Body of pancreas (tissue), 4 donors: Measurements from ENCODE around the gene DOP1B. TPM values are rescaled to one million over a fixed set of nuclear protein-coding genes. Genes with fewer than 3 reads are reported as not detected.

Experiments used
- ATAC-seq: fragments of 150-250 bp; one replicate; pipeline ENCODE4 v1.9.1; 2016
- DNase-seq, 4 donors: peaks; one replicate each; pipeline ENCODE4 v3.0.0-alpha.2; 2019
- H3K27ac ChIP-seq, 4 donors: fragments of 200-600 bp; sonication (generic); 1 replicate in 3 of 4; 2 replicates in 1 of 4; pipeline versions ENCODE4 v1.5.1 to v1.6.1; 2016 to 2019; ENCODE audit warnings: mild to moderate bottlenecking in 1 of 4, mixed read lengths in 1 of 4, moderate library complexity in 1 of 4
- H3K27me3 ChIP-seq, 2 donors: fragments of 200-600 bp; sonication (generic); one replicate each; pipeline ENCODE4 v1.6.0; 2016; ENCODE audit warnings: mild to moderate bottlenecking in 1 of 2
- H3K36me3 ChIP-seq, 2 donors: fragments of 200-600 bp; sonication (generic); replicated peaks in 1 of 2; 2 replicates each; pipeline ENCODE4 v1.5.1; 2016; ENCODE audit warnings: low read depth in 2 of 2; ENCODE audit not compliant: insufficient read depth in 1 of 2
- H3K4me1 ChIP-seq: fragments of 200-600 bp; sonication (generic); one replicate; pipeline ENCODE4 v1.6.0; 2016
- H3K4me3 ChIP-seq, 2 donors: fragments of 200-600 bp; sonication (generic); 1 replicate in 1 of 2; 2 replicates in 1 of 2; pipeline ENCODE4 v1.5.1; 2016 to 2019
- H3K9me3 ChIP-seq, 3 donors: fragments of 200-600 bp; sonication (generic); 1 replicate in 2 of 3; 2 replicates in 1 of 3; pipeline ENCODE4 v1.5.1; 2016
- POLR2A ChIP-seq, 3 donors: fragments of 450-650 bp; IDR thresholded peaks; one replicate each; pipeline ENCODE4 v1.6.1; 2016; ENCODE audit warnings: antibody characterized with exemption in 3 of 3, mild to moderate bottlenecking in 2 of 3
- WGBS, 2 donors: methylation state at CpG; one replicate each; pipeline ENCODE4 v1.1.5; 2017; 5-methylcytosine and 5-hydroxymethylcytosine counted together
- intact Hi-C: fragments of 100-400 bp; cut with DNase I; formaldehyde crosslinking; loops from one replicate; pipeline ENCODE4 v1.15.1; 2023
- total RNA-seq, 2 donors: library from RNA; depleted of rRNA; stranded (reverse); fragments of >200 nt; gene quantifications; one replicate each; pipeline ENCODE4 v1.1.0, GENCODE V29; 2016
- TF ChIP-seq, protein P1 (sequence below), 7 experiments: fragments of 450-650 bp in 4 of 7; fragments of 200-600 bp in 3 of 7; sonication (generic) in 3 of 7; IDR thresholded peaks; one replicate each; pipeline ENCODE4 v1.5.1; 2016 to 2019; ENCODE audit warnings: antibody characterized with exemption in 7 of 7

Gene DOP1B
- total RNA-seq, 2 donors from 2014 or later: 4.6 to 15.3 TPM

DNA sequence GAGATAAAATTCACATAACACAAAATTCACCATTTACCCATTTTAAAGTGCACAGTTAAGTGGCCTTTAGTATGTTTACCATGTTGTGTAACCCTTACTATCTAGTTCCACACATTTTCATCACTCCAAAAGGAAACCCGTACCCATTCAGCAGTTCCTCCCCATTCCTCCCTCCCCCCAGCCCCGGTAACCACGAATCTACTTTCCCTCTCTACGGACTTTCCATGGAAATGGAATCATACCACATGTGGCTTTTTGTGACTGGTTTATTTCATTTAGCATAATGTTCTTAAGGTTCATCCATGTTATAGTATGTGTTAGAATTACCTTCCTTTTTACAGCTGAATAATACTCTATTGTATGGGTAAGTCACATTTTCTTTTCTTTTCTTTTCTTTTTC lies 10.9 kb downstream of the DOP1B start:
- Histone ChIP-seq H3K27me3 (no peaks in the 10 kb centered on the region), H3K36me3 (no peaks in the 10 kb centered on the region), H3K9me3 (no peaks in the 10 kb centered on the region), H3K4me3 (no peak overlapping the region), H3K4me1 (peaks cover 12% of the 10 kb centered on the region), H3K27ac (no peak overlapping the region)
- ATAC-seq: no peak
- 76 to 93% methylated on average over 4 of the region's 4 CpGs for whole genome bisulfite sequencing, 2 donors
- no peak for TF ChIP-seq POLR2A (IDR thresholded peaks at IDR 0.05)
- no peak for DNase-seq
- intact Hi-C loops: no loop called here

DNA sequence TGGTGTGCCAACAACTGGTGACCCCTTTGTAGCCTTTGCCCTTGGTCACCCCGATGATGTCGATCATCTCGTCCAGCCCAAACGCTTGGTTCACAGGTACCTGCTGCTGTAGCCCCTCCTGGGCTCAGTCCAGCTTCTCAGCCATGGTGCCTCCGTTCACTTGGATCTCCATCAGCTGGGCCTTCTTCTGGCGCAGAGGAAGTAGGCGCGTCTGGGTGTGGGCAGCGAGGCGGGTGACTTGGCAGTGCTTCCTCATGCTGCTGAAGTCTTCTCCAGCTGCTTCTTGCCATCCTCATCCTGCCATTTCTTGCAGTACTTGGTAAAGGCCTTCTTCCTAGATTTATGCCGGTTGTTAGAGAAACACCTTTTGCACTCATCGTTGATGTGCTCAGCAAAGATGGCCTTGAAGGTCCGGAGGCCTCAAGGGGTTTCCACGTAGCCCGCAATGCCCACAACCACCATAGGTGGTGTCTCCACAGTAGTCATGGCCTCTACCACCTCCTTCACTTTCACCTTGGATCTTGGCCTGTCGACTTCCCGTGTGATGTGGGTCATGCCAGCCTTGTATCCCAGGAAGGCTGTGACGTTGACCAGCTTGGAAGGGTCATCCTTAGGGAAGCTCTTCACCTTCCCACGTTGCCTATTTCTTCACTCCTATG lies 13.0 kb downstream of the DOP1B start:
- TF ChIP-seq POLR2A (IDR thresholded peaks at IDR 0.05): no peak
- TF ChIP-seq, protein P1, sequence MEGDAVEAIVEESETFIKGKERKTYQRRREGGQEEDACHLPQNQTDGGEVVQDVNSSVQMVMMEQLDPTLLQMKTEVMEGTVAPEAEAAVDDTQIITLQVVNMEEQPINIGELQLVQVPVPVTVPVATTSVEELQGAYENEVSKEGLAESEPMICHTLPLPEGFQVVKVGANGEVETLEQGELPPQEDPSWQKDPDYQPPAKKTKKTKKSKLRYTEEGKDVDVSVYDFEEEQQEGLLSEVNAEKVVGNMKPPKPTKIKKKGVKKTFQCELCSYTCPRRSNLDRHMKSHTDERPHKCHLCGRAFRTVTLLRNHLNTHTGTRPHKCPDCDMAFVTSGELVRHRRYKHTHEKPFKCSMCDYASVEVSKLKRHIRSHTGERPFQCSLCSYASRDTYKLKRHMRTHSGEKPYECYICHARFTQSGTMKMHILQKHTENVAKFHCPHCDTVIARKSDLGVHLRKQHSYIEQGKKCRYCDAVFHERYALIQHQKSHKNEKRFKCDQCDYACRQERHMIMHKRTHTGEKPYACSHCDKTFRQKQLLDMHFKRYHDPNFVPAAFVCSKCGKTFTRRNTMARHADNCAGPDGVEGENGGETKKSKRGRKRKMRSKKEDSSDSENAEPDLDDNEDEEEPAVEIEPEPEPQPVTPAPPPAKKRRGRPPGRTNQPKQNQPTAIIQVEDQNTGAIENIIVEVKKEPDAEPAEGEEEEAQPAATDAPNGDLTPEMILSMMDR (IDR thresholded peaks at IDR 0.05): no peak
- Histone ChIP-seq H3K36me3 (no peaks in the 10 kb centered on the region), H3K4me3 (no peak overlapping the region), H3K9me3 (no peaks in the 10 kb centered on the region), H3K27me3 (no peaks in the 10 kb centered on the region), H3K27ac (no peak overlapping the region), H3K4me1 (peaks cover 1% of the 10 kb centered on the region)
- WGBS, 2 donors: 91 to 92% methylated on average over 15 to 19 of the region's 19 CpGs
- ATAC-seq (no peak), DNase-seq (no peak)
- intact Hi-C loops: no loop called here

DNA sequence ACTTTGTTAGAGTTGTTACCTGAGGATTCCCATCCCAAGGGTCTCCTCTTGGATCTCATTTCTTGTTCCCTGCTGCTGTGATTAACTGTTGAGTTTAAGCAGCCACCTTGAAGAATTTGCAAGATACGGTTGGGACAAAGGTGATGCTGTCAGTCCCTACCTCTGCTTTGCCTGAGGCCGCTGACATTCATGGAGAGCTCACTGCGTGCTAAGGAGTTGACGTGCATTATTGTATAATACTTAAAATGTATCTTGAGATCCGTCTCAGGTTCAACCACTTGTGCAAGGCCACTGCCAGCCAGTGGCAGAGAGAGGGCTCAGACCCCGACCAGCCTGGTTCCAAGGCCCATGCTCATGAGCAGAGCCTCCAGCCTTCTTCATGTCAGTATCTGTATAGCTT lies 14.2 kb downstream of the DOP1B start:
- Histone ChIP-seq H3K36me3 (no peaks in the 10 kb centered on the region), H3K27me3 (no peaks in the 10 kb centered on the region), H3K4me3 (no peak overlapping the region), H3K27ac (no peak overlapping the region), H3K9me3 (no peaks in the 10 kb centered on the region), H3K4me1 (no peaks in the 10 kb centered on the region)
- DNase-seq: no peak
- 94 to 97% methylated on average over 6 of the region's 6 CpGs for WGBS, 2 donors
- ATAC-seq: no peak
- TF ChIP-seq, protein P1 (IDR thresholded peaks at IDR 0.05): no peak
- no peak for TF ChIP-seq POLR2A (IDR thresholded peaks at IDR 0.05)
- intact Hi-C loops: no loop called here

DNA sequence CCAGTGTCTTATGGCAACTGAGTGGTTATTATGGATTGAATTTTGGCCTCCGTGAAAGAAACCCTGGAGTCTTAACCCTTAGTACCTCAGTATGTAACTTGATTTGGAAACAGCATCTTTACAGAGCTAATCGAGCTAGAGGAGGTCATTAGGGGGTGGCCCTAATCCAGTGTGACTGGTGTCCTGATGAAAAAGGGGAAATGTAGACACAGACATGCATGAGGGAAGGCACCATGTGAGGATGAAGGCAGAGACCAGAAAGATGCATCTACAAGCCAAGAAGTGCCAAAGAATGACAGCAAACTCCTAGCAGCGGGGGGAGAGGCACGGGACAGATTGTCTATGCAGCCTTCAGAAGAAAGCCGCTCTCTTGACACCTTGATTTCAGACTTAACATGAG lies 14.7 kb downstream of the DOP1B start:
- H3K4me3 ChIP-seq: no peak overlapping the region
- intact Hi-C loops: no loop called here
- H3K9me3 ChIP-seq: no peaks in the 10 kb centered on the region
- DNase-seq (no peak), ATAC-seq (no peak)
- no peaks in the 10 kb centered on the region for H3K36me3 ChIP-seq
- TF ChIP-seq, protein P1 (IDR thresholded peaks at IDR 0.05): no peak
- TF ChIP-seq POLR2A (IDR thresholded peaks at IDR 0.05): no peak
- 76 to 79% methylated on average over 5 of the region's 5 CpGs for WGBS, 2 donors
- no peaks in the 10 kb centered on the region for H3K4me1 ChIP-seq
- H3K27ac ChIP-seq: peak overlapping the region in 1 of 4 donors; percentile 16
- H3K27me3 ChIP-seq: no peaks in the 10 kb centered on the region

DNA sequence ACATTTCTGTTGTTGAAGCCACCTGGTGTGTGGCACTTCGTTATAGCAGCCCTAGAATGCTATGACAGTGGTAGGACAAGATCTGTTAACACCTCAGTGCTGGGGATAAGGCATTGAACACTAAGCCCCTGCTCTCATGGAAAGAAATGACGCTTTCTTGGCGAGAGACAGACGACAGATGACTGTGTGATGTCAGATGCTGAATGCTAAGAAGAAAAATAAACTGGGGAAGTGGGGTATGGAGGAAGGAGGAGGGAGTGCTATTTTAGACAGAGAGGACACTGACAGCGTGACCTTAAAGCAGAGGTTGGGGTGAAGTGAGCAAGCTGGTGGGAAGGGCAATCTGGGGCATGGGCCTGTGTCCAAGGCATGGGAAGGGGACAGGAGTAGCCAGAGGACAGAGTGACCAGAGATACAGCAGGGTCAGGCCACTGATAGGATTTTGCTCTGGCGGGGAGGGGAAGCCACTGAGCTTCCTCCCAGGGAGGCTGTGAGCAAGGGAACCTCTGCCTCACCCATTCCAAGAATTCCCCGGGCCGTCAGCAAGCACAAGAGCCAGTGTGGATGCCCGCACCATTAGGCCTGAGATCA lies 15.2 kb downstream of the DOP1B start:
- Histone ChIP-seq H3K27me3 (no peaks in the 10 kb centered on the region), H3K27ac (peak overlapping the region in 1 of 4 donors; percentile 16), H3K4me3 (no peak overlapping the region), H3K4me1 (no peaks in the 10 kb centered on the region), H3K36me3 (no peaks in the 10 kb centered on the region), H3K9me3 (no peaks in the 10 kb centered on the region)
- TF ChIP-seq, protein P1 (IDR thresholded peaks at IDR 0.05): no peak
- no peak for TF ChIP-seq POLR2A (IDR thresholded peaks at IDR 0.05)
- DNase-seq: no peak
- intact Hi-C loops: no loop called here
- no peak for ATAC-seq
- 69 to 81% methylated on average over 8 to 9 of the region's 9 CpGs for WGBS, 2 donors
